RWPE2 (cell line): ENCODE data around the gene C3orf18.

Experiments
- ATAC-seq: fragments of 200-7000 bp; cut with Tn5 transposase; 3 replicates; pipeline ENCODE4 v1.9.1; 2021; ENCODE audit warnings: low read depth
- DNase-seq: peaks from one replicate; pipeline ENCODE4 v3.0.0-alpha.2; 2020; ENCODE audit warnings: low spot score
- H3K27ac ChIP-seq: fragments of 450-650 bp; 2 replicates; pipeline ENCODE4 v1.5.1; 2017; ENCODE audit warnings: mild to moderate bottlenecking; ENCODE audit not compliant: poor library complexity, severe bottlenecking
- H3K27me3 ChIP-seq: fragments of 250-450 bp; sonication (Bioruptor Pico); 2 replicates; pipeline ENCODE4 v1.5.1; 2021; ENCODE audit warnings: mild to moderate bottlenecking, moderate library complexity; ENCODE audit not compliant: insufficient read depth, poor library complexity, severe bottlenecking
- H3K36me3 ChIP-seq: fragments of 250-450 bp; sonication (Bioruptor Pico); 2 replicates; pipeline ENCODE4 v1.5.1; 2020; ENCODE audit warnings: low read depth, mild to moderate bottlenecking, moderate library complexity
- H3K4me1 ChIP-seq: fragments of 250-450 bp; sonication (Bioruptor Pico); 2 replicates; pipeline ENCODE4 v1.5.1; 2021; ENCODE audit warnings: mild to moderate bottlenecking, moderate library complexity; ENCODE audit not compliant: insufficient read depth, poor library complexity, severe bottlenecking
- H3K4me3 ChIP-seq: fragments of 250-450 bp; sonication (Bioruptor Pico); 2 replicates; pipeline ENCODE4 v1.5.1; 2021; ENCODE audit warnings: mild to moderate bottlenecking, moderate library complexity; ENCODE audit not compliant: severe bottlenecking
- H3K9me3 ChIP-seq: fragments of 250-450 bp; sonication (Bioruptor Pico); 2 replicates; pipeline ENCODE4 v1.5.1; 2021; ENCODE audit warnings: mild to moderate bottlenecking, moderate library complexity; ENCODE audit not compliant: severe bottlenecking
- CTCF ChIP-seq: fragments of 450-650 bp; IDR thresholded peaks from one replicate; pipeline ENCODE4 v1.5.1; 2017; ENCODE audit warnings: mild to moderate bottlenecking, moderate library complexity; ENCODE audit not compliant: poor library complexity, severe bottlenecking

The C3orf18 gene

GRCh38 chr3:50571486-50571885 is 3.9 kb upstream of the C3orf18 start:
- no peak overlapping the region for H3K27ac ChIP-seq
- no peak overlapping the region for H3K4me3 ChIP-seq
- TF ChIP-seq CTCF: no peak
- ATAC-seq: no peak
- 0 out of 2 replicates have a peak, but pooled peaks cover 5% of the 10 kb centered on the region for H3K36me3 ChIP-seq
- peaks cover 9% of the 10 kb centered on the region for H3K4me1 ChIP-seq
- no peak for DNase-seq
- no peaks in the 10 kb centered on the region for H3K27me3 ChIP-seq
- no peaks in the 10 kb centered on the region for H3K9me3 ChIP-seq

- no peak for DNase-seq
- Histone ChIP-seq H3K27ac (no peak overlapping the region), H3K9me3 (no peaks in the 10 kb centered on the region), H3K4me1 (peaks cover 9% of the 10 kb centered on the region), H3K36me3 (no peaks in the 10 kb centered on the region), H3K4me3 (no peak overlapping the region), H3K27me3 (no peaks in the 10 kb centered on the region)
- ATAC-seq: no peak
- TF ChIP-seq CTCF: no peak
These were observed 3.1 kb upstream of the C3orf18 start for GRCh38 chr3:50570508-50571279.

GRCh38 chr3:50568947-50569749 is 1.6 kb upstream of the C3orf18 start, which contains the start of gene HEMK1:
HEMK1 (plus strand) TSS chr3:50569522; CDS start chr3:50571105, 1,583 bp downstream.
- H3K27me3 ChIP-seq: no peaks in the 10 kb centered on the region
- H3K9me3 ChIP-seq: no peaks in the 10 kb centered on the region
- no peaks in the 10 kb centered on the region for H3K36me3 ChIP-seq
- DNase-seq (peak; percentile 97), ATAC-seq (peak; percentile 77)
- H3K27ac ChIP-seq: peak within 1 kb of the TSS; percentile 59
- TF ChIP-seq CTCF: no peak
- H3K4me1 ChIP-seq: peaks cover 9% of the 10 kb centered on the region
- H3K4me3 ChIP-seq: peak within 1 kb of the TSS; percentile 54

- ATAC-seq (no peak), DNase-seq (no peak)
- H3K36me3 ChIP-seq: no peaks in the 10 kb centered on the region
- peaks cover 17% of the 10 kb centered on the region for H3K4me1 ChIP-seq
- H3K27me3 ChIP-seq: no peaks in the 10 kb centered on the region
- no peak overlapping the region for H3K27ac ChIP-seq
- no peaks in the 10 kb centered on the region for H3K9me3 ChIP-seq
- peak overlapping the region; percentile 51 for H3K4me3 ChIP-seq
- TF ChIP-seq CTCF: no peak
These were observed 549 bp downstream of the C3orf18 start for GRCh38 chr3:50567011-50567385.

- Histone ChIP-seq H3K4me3 (no peak overlapping the region), H3K36me3 (no peaks in the 10 kb centered on the region), H3K27me3 (no peaks in the 10 kb centered on the region), H3K4me1 (peaks cover 10% of the 10 kb centered on the region), H3K9me3 (no peaks in the 10 kb centered on the region), H3K27ac (no peak overlapping the region)
- ATAC-seq: no peak
- TF ChIP-seq CTCF: no peak
- no peak for DNase-seq
These were observed 3.2 kb downstream of the C3orf18 start for GRCh38 chr3:50564321-50564720.
